ENCODE measurements around the gene PF4V1. TPM values are rescaled to one million over a fixed set of nuclear protein-coding genes. Genes with fewer than 3 reads are reported as not detected.

Gene PF4V1
- total and polyA plus RNA-seq, 9 of the 15 experiments (the other 6 are each of a cell fraction or from before 2014, with no cell fraction given): not detected

DNA sequence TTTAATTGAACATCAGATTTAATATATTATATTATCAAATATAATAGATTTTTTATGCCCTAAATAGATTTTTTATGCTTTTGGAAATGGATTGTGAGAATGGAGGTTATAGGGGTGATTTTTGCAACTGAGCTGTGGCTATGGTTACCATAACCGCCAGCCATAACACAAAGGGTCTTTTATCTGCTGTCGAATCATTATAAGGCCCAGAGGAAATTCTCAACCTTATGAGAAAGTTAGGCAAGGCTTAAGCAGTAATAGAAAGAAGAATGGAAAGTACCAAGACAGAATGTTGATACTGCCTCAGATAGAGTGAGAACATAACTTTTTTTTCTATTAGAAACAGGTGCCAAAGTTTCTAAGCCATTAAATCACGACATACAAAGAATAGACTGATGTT lies 42.9 kb upstream of the PF4V1 start:
- Histone ChIP-seq H3K27ac (ENCODE audit: extremely low read depth, low read depth, low read length) (no peak overlapping the region), H3K4me3 (no peak overlapping the region), H3K9ac (ENCODE audit: insufficient read depth in 1 of 2, low read depth in 2 of 2, low read length in 2 of 2) (no peak overlapping the region), H3K27me3 (ENCODE audit: control insufficient read depth in 2 of 2, insufficient read depth in 2 of 2, low read length in 2 of 2) (no peaks in the 10 kb centered on the region), H3K4me2 (ENCODE audit: insufficient read depth, low read length) (no peak overlapping the region), H3K4me1 (replicated peaks in 1 of 2; ENCODE audit: control insufficient read depth in 2 of 2, insufficient read depth in 2 of 2, low read length in 2 of 2) (no peaks in the 10 kb centered on the region), H2AFZ (ENCODE audit: low read depth, low read length) (no peak overlapping the region), H3K9me3 (replicated peaks; ENCODE audit: control insufficient read depth, insufficient read depth, low read depth, low read length) (no peaks in the 10 kb centered on the region), H3K9me1 (ENCODE audit: control insufficient read depth, insufficient read depth, low read length) (no peaks in the 10 kb centered on the region), H3K36me3 (ENCODE audit: control insufficient read depth, insufficient read depth, low read length) (no peaks in the 10 kb centered on the region), H3K79me2 (ENCODE audit: control insufficient read depth, insufficient read depth, low read length) (no peaks in the 10 kb centered on the region), H4K20me1 (replicated peaks; ENCODE audit: control insufficient read depth, insufficient read depth, low read length) (no peaks in the 10 kb centered on the region)
- POLR2A ChIA-PET: interaction anchor here (1.0 kb wide), 1 partner anchor 42 kb away, joined by 3 read pairs; no protein-coding TSS in a partner anchor
- FAIRE-seq (no peak), DNase-seq (ENCODE audit: extremely low read depth in 1 of 4, low spot score in 3 of 4) (no peak), ATAC-seq (no peak)
- WGBS (ENCODE audit: insufficient coverage, low coverage, missing lambda C conversion rate): 9% methylated on average over 3 of the region's 3 CpGs
- no TSS peak for BruUV-seq (replicated peaks)
- CTCF ChIA-PET (ENCODE audit: low intra/inter-chr PET ratio): no interaction called here
- in situ Hi-C loops (cut with MboI) (no loop called here), intact Hi-C loops (cut with micrococcal nuclease) (no loop called here)
- no peak for TF ChIP-seq DACH1 (IDR thresholded peaks at IDR 0.05; ENCODE audit: partially characterized antibody)
- no peak for TF ChIP-seq SMAD4 (CRISPR knock-in tag; conservative IDR thresholded peaks at IDR 0.05)
- no peak for TF ChIP-seq TCF3 (CRISPR knock-in tag; IDR thresholded peaks at IDR 0.05)
- TF ChIP-seq, protein P1, sequence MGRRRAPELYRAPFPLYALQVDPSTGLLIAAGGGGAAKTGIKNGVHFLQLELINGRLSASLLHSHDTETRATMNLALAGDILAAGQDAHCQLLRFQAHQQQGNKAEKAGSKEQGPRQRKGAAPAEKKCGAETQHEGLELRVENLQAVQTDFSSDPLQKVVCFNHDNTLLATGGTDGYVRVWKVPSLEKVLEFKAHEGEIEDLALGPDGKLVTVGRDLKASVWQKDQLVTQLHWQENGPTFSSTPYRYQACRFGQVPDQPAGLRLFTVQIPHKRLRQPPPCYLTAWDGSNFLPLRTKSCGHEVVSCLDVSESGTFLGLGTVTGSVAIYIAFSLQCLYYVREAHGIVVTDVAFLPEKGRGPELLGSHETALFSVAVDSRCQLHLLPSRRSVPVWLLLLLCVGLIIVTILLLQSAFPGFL (CRISPR knock-in tag; IDR thresholded peaks at IDR 0.05): no peak
- TF ChIP-seq ZFP30 (CRISPR knock-in tag; IDR thresholded peaks at IDR 0.05; ENCODE audit: borderline replicate concordance): no peak
- TF ChIP-seq, protein P2, sequence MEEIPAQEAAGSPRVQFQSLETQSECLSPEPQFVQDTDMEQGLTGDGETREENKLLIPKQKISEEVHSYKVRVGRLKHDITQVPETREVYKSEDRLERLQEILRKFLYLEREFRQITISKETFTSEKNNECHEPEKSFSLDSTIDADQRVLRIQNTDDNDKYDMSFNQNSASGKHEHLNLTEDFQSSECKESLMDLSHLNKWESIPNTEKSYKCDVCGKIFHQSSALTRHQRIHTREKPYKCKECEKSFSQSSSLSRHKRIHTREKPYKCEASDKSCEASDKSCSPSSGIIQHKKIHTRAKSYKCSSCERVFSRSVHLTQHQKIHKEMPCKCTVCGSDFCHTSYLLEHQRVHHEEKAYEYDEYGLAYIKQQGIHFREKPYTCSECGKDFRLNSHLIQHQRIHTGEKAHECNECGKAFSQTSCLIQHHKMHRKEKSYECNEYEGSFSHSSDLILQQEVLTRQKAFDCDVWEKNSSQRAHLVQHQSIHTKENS (CRISPR knock-in tag; IDR thresholded peaks at IDR 0.05): no peak
- no peak for TF ChIP-seq FOXJ3 (CRISPR knock-in tag; IDR thresholded peaks at IDR 0.05)
- TF ChIP-seq PRPF4 (IDR thresholded peaks at IDR 0.05; ENCODE audit: insufficient read depth, low read depth, low read length, poor library complexity, severe bottlenecking): no peak
- TF ChIP-seq CEBPB (tag; IDR thresholded peaks at IDR 0.05): no peak
- no peak for TF ChIP-seq SIX5 (IDR thresholded peaks at IDR 0.05; ENCODE audit: borderline replicate concordance in 1 of 2, insufficient read depth in 1 of 2, low read depth in 1 of 2, low read length in 2 of 2)
- TF ChIP-seq KLF10 (CRISPR knock-in tag; IDR thresholded peaks at IDR 0.05): no peak
- no peak for TF ChIP-seq RFX1 (IDR thresholded peaks at IDR 0.05)
